Subcutaneous abdominal adipose tissue (tissue), 5 donors: Measurements from ENCODE around the gene ENTPD6.
A peak's percentile ranks its signal among the peaks of the same experiment; 100 is the strongest.

Experiments used
- H3K27ac ChIP-seq: one replicate; pipeline ENCODE4 v1.7.0; 2013; ENCODE audit warnings: low read depth, mild to moderate bottlenecking, inconsistent platforms, low read length, moderate library complexity
- H3K27me3 ChIP-seq, 5 donors: one replicate each; pipeline ENCODE4 v1.7.0; 2013; ENCODE audit warnings: low read length in 5 of 5, inconsistent platforms in 1 of 5; ENCODE audit not compliant: control insufficient read depth in 5 of 5, insufficient read depth in 4 of 5
- H3K36me3 ChIP-seq, 5 donors: one replicate each; pipeline ENCODE4 v1.7.0; 2013; ENCODE audit warnings: low read length in 5 of 5; ENCODE audit not compliant: control insufficient read depth in 5 of 5, insufficient read depth in 5 of 5
- H3K4me1 ChIP-seq, 5 donors: one replicate each; pipeline ENCODE4 v1.7.0; 2013; ENCODE audit warnings: low read length in 5 of 5, mild to moderate bottlenecking in 3 of 5, moderate library complexity in 1 of 5; ENCODE audit not compliant: control insufficient read depth in 5 of 5, insufficient read depth in 5 of 5
- H3K4me3 ChIP-seq, 5 donors: one replicate each; pipeline ENCODE4 v1.7.0; 2013; ENCODE audit warnings: low read length in 5 of 5, low read depth in 1 of 5
- H3K9ac ChIP-seq, 5 donors: one replicate each; pipeline ENCODE4 v1.7.0; 2013; ENCODE audit warnings: low read length in 5 of 5, mild to moderate bottlenecking in 4 of 5, moderate library complexity in 3 of 5
- H3K9me3 ChIP-seq, 5 donors: one replicate each; pipeline ENCODE4 v1.7.0; 2013; ENCODE audit warnings: low read length in 5 of 5; ENCODE audit not compliant: control insufficient read depth in 5 of 5
- donor health status: healthy.
- donor health status: healthy.
- donor health status: healthy.
- donor health status: healthy.
- donor health status: healthy.

Gene ENTPD6

GRCh38 chr20:25195014-25195961 is at the start of gene ENTPD6:
TSS of gene ENTPD6 (plus strand) at chr20:25195712. CDS start at chr20:25206537, 10,825 bp downstream.
- no peaks in the 10 kb centered on the region for H3K36me3 ChIP-seq
- H3K9me3 ChIP-seq, result no peaks in the 10 kb centered on the region
- H3K4me3 ChIP-seq, result peak within 1 kb of the TSS; percentile 73 to 84 (median 83)
- H3K27ac ChIP-seq, result peak within 1 kb of the TSS; percentile 79
- H3K9ac ChIP-seq, result peak within 1 kb of the TSS; percentile 63 to 96 (median 84)
- peaks cover 4 to 43% (median 31%) of the 10 kb centered on the region in 5 donors for H3K4me1 ChIP-seq
- no peaks in the 10 kb centered on the region for H3K27me3 ChIP-seq

GRCh38 chr20:25146976-25147375 is 48.5 kb upstream of the ENTPD6 start:
- H3K4me1 ChIP-seq, result peaks cover 2 to 19% (median 12%) of the 10 kb centered on the region in 5 donors
- no peak overlapping the region for H3K4me3 ChIP-seq
- no peaks in the 10 kb centered on the region for H3K9me3 ChIP-seq
- no peak overlapping the region for H3K9ac ChIP-seq
- no peaks in the 10 kb centered on the region for H3K36me3 ChIP-seq
- H3K27ac ChIP-seq, result no peak overlapping the region
- peaks cover 18 to 34% (median 18%) of the 10 kb centered on the region in 5 donors for H3K27me3 ChIP-seq

GRCh38 chr20:25147716-25148115 is 47.8 kb upstream of the ENTPD6 start:
- Histone ChIP-seq H3K4me3 (no peak overlapping the region), H3K36me3 (no peaks in the 10 kb centered on the region), H3K9ac (no peak overlapping the region), H3K4me1 (peaks cover 2 to 19% (median 12%) of the 10 kb centered on the region in 5 donors), H3K9me3 (no peaks in the 10 kb centered on the region), H3K27me3 (peaks cover 18 to 34% (median 18%) of the 10 kb centered on the region in 5 donors), H3K27ac (no peak overlapping the region)

- Histone ChIP-seq H3K36me3 (no peaks in the 10 kb centered on the region), H3K9me3 (no peaks in the 10 kb centered on the region), H3K27ac (no peak overlapping the region), H3K27me3 (peaks cover 18 to 34% (median 18%) of the 10 kb centered on the region in 5 donors), H3K4me3 (peak overlapping the region; percentile 50 to 61 (median 56)), H3K4me1 (peaks cover 2 to 19% (median 12%) of the 10 kb centered on the region in 5 donors), H3K9ac (peak overlapping the region in 1 of 5 donors; percentile 14)
These were observed 47.1 kb upstream of the ENTPD6 start for GRCh38 chr20:25148181-25148981.

GRCh38 chr20:25148982-25149846 is 46.3 kb upstream of the ENTPD6 start:
- peaks cover 18 to 34% (median 18%) of the 10 kb centered on the region in 5 donors for H3K27me3 ChIP-seq

GRCh38 chr20:25150016-25150415 is 45.5 kb upstream of the ENTPD6 start:
- peaks cover 2 to 19% (median 12%) of the 10 kb centered on the region in 5 donors for H3K4me1 ChIP-seq
- H3K9ac ChIP-seq, result no peak overlapping the region
- H3K27me3 ChIP-seq, result peaks cover 18 to 34% (median 18%) of the 10 kb centered on the region in 5 donors
- H3K4me3 ChIP-seq, result no peak overlapping the region
- no peaks in the 10 kb centered on the region for H3K9me3 ChIP-seq
- H3K36me3 ChIP-seq, result no peaks in the 10 kb centered on the region
- H3K27ac ChIP-seq, result no peak overlapping the region

More at GRCh38 chr20:25148982-25149846, 46.3 kb upstream of the ENTPD6 start:
- H3K9ac ChIP-seq, result peak overlapping the region in 1 of 5 donors; percentile 47
- H3K9me3 ChIP-seq, result no peaks in the 10 kb centered on the region
- no peak overlapping the region for H3K27ac ChIP-seq
- H3K4me3 ChIP-seq, result peak overlapping the region in 4 of 5 donors; percentile 50 to 56 (median 56)
- no peaks in the 10 kb centered on the region for H3K36me3 ChIP-seq
- peaks cover 2 to 19% (median 12%) of the 10 kb centered on the region in 5 donors for H3K4me1 ChIP-seq

- no peaks in the 10 kb centered on the region for H3K9me3 ChIP-seq
These were observed 37.5 kb upstream of the ENTPD6 start for GRCh38 chr20:25158043-25158442.

GRCh38 chr20:25160467-25160866 is 35.0 kb upstream of the ENTPD6 start:
- Histone ChIP-seq H3K4me3 (no peak overlapping the region), H3K4me1 (peaks cover 0 to 4% (median 0%) of the 10 kb centered on the region in 5 donors), H3K9me3 (no peaks in the 10 kb centered on the region), H3K27me3 (peaks cover 0 to 5% (median 0%) of the 10 kb centered on the region in 5 donors), H3K9ac (no peak overlapping the region), H3K36me3 (no peaks in the 10 kb centered on the region), H3K27ac (no peak overlapping the region)

More at GRCh38 chr20:25158043-25158442, 37.5 kb upstream of the ENTPD6 start:
- H3K4me3 ChIP-seq, result no peak overlapping the region
- H3K9ac ChIP-seq, result no peak overlapping the region
- H3K4me1 ChIP-seq, result peaks cover 0 to 4% (median 0%) of the 10 kb centered on the region in 5 donors
- no peak overlapping the region for H3K27ac ChIP-seq
- H3K36me3 ChIP-seq, result no peaks in the 10 kb centered on the region
- H3K27me3 ChIP-seq, result peaks cover 0 to 3% (median 0%) of the 10 kb centered on the region in 5 donors

- H3K9me3 ChIP-seq, result no peaks in the 10 kb centered on the region
- no peak overlapping the region for H3K4me3 ChIP-seq
- no peak overlapping the region for H3K9ac ChIP-seq
- H3K27me3 ChIP-seq, result peaks cover 0 to 5% (median 0%) of the 10 kb centered on the region in 5 donors
- H3K36me3 ChIP-seq, result no peaks in the 10 kb centered on the region
- peaks cover 0 to 4% (median 0%) of the 10 kb centered on the region in 5 donors for H3K4me1 ChIP-seq
- no peak overlapping the region for H3K27ac ChIP-seq
These were observed 34.6 kb upstream of the ENTPD6 start for GRCh38 chr20:25160897-25161296.
